Fibroblast of lung (primary cell): ENCODE measurements around the gene COL4A6. TPM values are rescaled to one million over a fixed set of nuclear protein-coding genes. Genes with fewer than 3 reads are reported as not detected.

Experiments
- DNase-seq, 2 donors: peaks; one replicate each; pipeline versions ENCODE4 v3.0.0 to v3.0.0-alpha.2; 2010; ENCODE audit warnings: low read depth in 2 of 2
- H2AFZ ChIP-seq: 2 replicates; pipeline ENCODE4 v1.5.1; 2012; ENCODE audit warnings: low read length, control low read depth, inconsistent platforms
- H3K27ac ChIP-seq: 2 replicates; pipeline ENCODE4 v1.5.1; 2011; ENCODE audit warnings: low read length, control low read depth; ENCODE audit not compliant: insufficient read depth
- H3K27me3 ChIP-seq: 2 replicates; pipeline ENCODE4 v1.5.1; 2011; ENCODE audit warnings: mild to moderate bottlenecking, low read length; ENCODE audit not compliant: control insufficient read depth, insufficient read depth
- H3K36me3 ChIP-seq: 2 replicates; pipeline ENCODE4 v1.5.1; 2011; ENCODE audit warnings: low read length; ENCODE audit not compliant: control insufficient read depth, insufficient read depth
- H3K4me1 ChIP-seq: 2 replicates; pipeline ENCODE4 v1.5.1; 2011; ENCODE audit warnings: low read length; ENCODE audit not compliant: control insufficient read depth, insufficient read depth; ENCODE audit errors: extremely low read depth
- H3K4me2 ChIP-seq: 2 replicates; pipeline ENCODE4 v1.5.1; 2011; ENCODE audit warnings: low read length, control low read depth; ENCODE audit not compliant: insufficient read depth; ENCODE audit errors: extremely low read depth
- H3K4me3 ChIP-seq, 4 experiments: fragments of 200-600 bp in 1 of 4; sonication (generic) in 1 of 4; replicated peaks in 1 of 4; 2 replicates each; pipeline ENCODE4 v1.5.1; 2011 to 2016; ENCODE audit warnings: low read length in 4 of 4, low read depth in 3 of 4, mild to moderate bottlenecking in 3 of 4, control low read depth in 2 of 4, inconsistent platforms in 1 of 4, mixed read lengths in 1 of 4; ENCODE audit not compliant: insufficient read depth in 1 of 4; ENCODE audit errors: control extremely low read depth in 1 of 4
- H3K79me2 ChIP-seq: 2 replicates; pipeline ENCODE4 v1.5.1; 2012; ENCODE audit warnings: mild to moderate bottlenecking, low read length, inconsistent platforms; ENCODE audit not compliant: control insufficient read depth, insufficient read depth
- H3K9ac ChIP-seq: 2 replicates; pipeline ENCODE4 v1.5.1; 2011; ENCODE audit warnings: mild to moderate bottlenecking, low read length, control low read depth; ENCODE audit not compliant: insufficient read depth
- H3K9me3 ChIP-seq: 2 replicates; pipeline ENCODE4 v1.5.1; 2012; ENCODE audit warnings: low read depth, low read length; ENCODE audit not compliant: control insufficient read depth, insufficient read depth
- H4K20me1 ChIP-seq: 2 replicates; pipeline ENCODE4 v1.5.1; 2011; ENCODE audit warnings: low read length; ENCODE audit not compliant: control insufficient read depth, insufficient read depth; ENCODE audit errors: extremely low read depth
- CTCF ChIP-seq, 2 donors: IDR thresholded peaks in 1 of 2; conservative IDR thresholded peaks in 1 of 2; 1 replicate in 1 of 2; 2 replicates in 1 of 2; pipeline ENCODE4 v1.5.1; 2011 to 2012; ENCODE audit warnings: low read length in 2 of 2, control low read depth in 1 of 2, inconsistent platforms in 1 of 2, low read depth in 1 of 2, mild to moderate bottlenecking in 1 of 2
- EZH2 ChIP-seq: IDR thresholded peaks from 2 replicates; pipeline ENCODE4 v1.5.1; 2012; ENCODE audit warnings: low read length, control low read depth, mild to moderate bottlenecking; ENCODE audit errors: missing control alignments
- polyA plus RNA-seq, 2 donors: library from polyadenylated mRNA; depleted of rRNA in 1 of 2; stranded (reverse) in 1 of 2; unstranded in 1 of 2; fragments of >200 nt; gene quantifications; 2 replicates each; pipeline ENCODE4 v1.2.1, GENCODE V29; 2011 to 2012; ENCODE audit warnings: missing spikeins in 1 of 2
- total RNA-seq: library from RNA; depleted of rRNA; stranded (reverse); fragments of >200 nt; gene quantifications from 2 replicates; pipeline ENCODE4 v1.2.1, GENCODE V29; 2014

COL4A6 gene
- total and polyA plus RNA-seq, 2 donors (not counting 1 experiment from before 2014, with no cell fraction given), result 0.15 to 3.5 TPM

DNA sequence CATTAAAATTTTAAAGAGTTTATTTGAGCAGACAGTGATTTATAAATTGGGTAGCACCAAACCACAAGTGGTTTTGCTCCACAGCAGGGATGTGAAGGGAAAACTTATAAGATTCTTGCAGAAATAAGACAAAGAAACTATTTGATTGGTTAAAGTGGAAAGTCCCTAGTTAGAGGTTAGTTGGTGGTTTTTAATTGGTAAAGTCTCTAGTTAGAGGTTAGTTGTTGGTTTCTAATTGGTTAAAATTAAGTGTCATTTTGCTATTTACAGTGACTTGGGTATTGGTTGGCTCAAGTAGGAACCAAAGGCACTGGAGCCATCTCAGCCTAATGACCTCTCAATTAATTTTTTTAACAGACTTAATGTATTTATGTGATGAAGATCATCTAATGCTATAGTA lies 323.7 kb downstream of the COL4A6 start:
- Histone ChIP-seq H3K79me2 (no peaks in the 10 kb centered on the region), H2AFZ (no peak overlapping the region), H3K36me3 (no peaks in the 10 kb centered on the region), H3K9me3 (no peaks in the 10 kb centered on the region), H3K9ac (no peak overlapping the region), H3K4me3 (no peak overlapping the region), H3K27ac (no peak overlapping the region), H3K4me1 (no peaks in the 10 kb centered on the region), H4K20me1 (no peaks in the 10 kb centered on the region), H3K27me3 (no peaks in the 10 kb centered on the region), H3K4me2 (no peak overlapping the region)
- no peak for DNase-seq
- TF ChIP-seq EZH2 (no peak), CTCF (conservative IDR thresholded peaks at IDR 0.05 in 1 of 2, IDR thresholded peaks at IDR 0.05 in 1 of 2; ENCODE audit: low read depth in 1 of 2, low read length in 2 of 2) (no peak)

Other genes with a start within 250 kb of the COL4A6 start
- gene COL4A5, start 1.4 kb upstream of the COL4A6 start, total RNA-seq, result 54.7 and 55.7 TPM in 2 replicates
- 4.9 and 16.3 TPM in 2 replicates for gene COL4A5, start 1.4 kb upstream of the COL4A6 start, polyA plus RNA-seq